HepG2 (cell line): ENCODE measurements around the gene CCT4. TPM values are rescaled to one million over a fixed set of nuclear protein-coding genes. Genes with fewer than 3 reads are reported as not detected.

Experiments
- BORCS8-MEF2B ChIP-seq: sonication (generic); formaldehyde crosslinking; IDR thresholded peaks from 2 replicates; pipeline ENCODE4 v1.8.0; 2022; ENCODE audit warnings: mild to moderate bottlenecking, missing genetic modification reagents
- HBP1 ChIP-seq: IDR thresholded peaks from 2 replicates; pipeline ENCODE4 v1.6.1; 2016; ENCODE audit warnings: low read depth, control low read depth
- HCFC1 ChIP-seq: fragments of 150-350 bp; IDR thresholded peaks from 2 replicates; pipeline ENCODE4 v1.6.1; 2014; ENCODE audit warnings: low read depth, low read length
- HIC2 ChIP-seq: sonication (generic); formaldehyde crosslinking; IDR thresholded peaks from 2 replicates; pipeline ENCODE4 v1.9.0; 2022; ENCODE audit warnings: low read depth, missing genetic modification reagents
- KAT7 ChIP-seq: IDR thresholded peaks from 2 replicates; pipeline ENCODE4 v1.6.1; 2018; ENCODE audit warnings: borderline replicate concordance, missing compliant biosample characterization
- KDM5B ChIP-seq: sonication (generic); formaldehyde crosslinking; IDR thresholded peaks from 2 replicates; pipeline ENCODE4 v1.4.0; 2020; ENCODE audit warnings: missing genetic modification reagents, mild to moderate bottlenecking, borderline replicate concordance
- MATR3 ChIP-seq: sonication (generic); formaldehyde crosslinking; IDR thresholded peaks from 2 replicates; pipeline ENCODE4 v1.4.0; 2020; ENCODE audit warnings: missing genetic modification reagents
- NR1H2 ChIP-seq: sonication (generic); formaldehyde crosslinking; IDR thresholded peaks from 2 replicates; pipeline ENCODE4 v1.8.1; 2022; ENCODE audit warnings: low read depth, missing genetic modification reagents, borderline replicate concordance
- NR2F6 ChIP-seq, 2 experiments: IDR thresholded peaks; 2 replicates each; pipeline ENCODE4 v1.6.1; 2016; ENCODE audit warnings: antibody characterized with exemption in 1 of 2, mild to moderate bottlenecking in 1 of 2
- PATZ1 ChIP-seq: sonication (generic); formaldehyde crosslinking; IDR thresholded peaks from 2 replicates; pipeline ENCODE4 v1.4.0; 2020; ENCODE audit warnings: missing genetic modification reagents
- PRMT3 ChIP-seq: sonication (generic); formaldehyde crosslinking; IDR thresholded peaks from 2 replicates; pipeline ENCODE4 v1.8.1; 2022; ENCODE audit warnings: low read depth, mild to moderate bottlenecking, moderate library complexity, missing genetic modification reagents, borderline replicate concordance
- SOX6 ChIP-seq, 2 experiments: fragments of 450-650 bp in 1 of 2; sonication (generic) in 1 of 2; formaldehyde crosslinking in 1 of 2; IDR thresholded peaks; 2 replicates each; pipeline versions ENCODE4 v1.4.0 to v1.6.1; 2017 to 2020; ENCODE audit warnings: antibody characterized with exemption in 1 of 2, mild to moderate bottlenecking in 1 of 2, missing genetic modification reagents in 1 of 2
- STAG1 ChIP-seq: sonication (generic); formaldehyde crosslinking; IDR thresholded peaks from 2 replicates; pipeline ENCODE4 v1.4.0; 2020; ENCODE audit warnings: missing genetic modification reagents
- TCF7L2 ChIP-seq: IDR thresholded peaks from 2 replicates; pipeline ENCODE4 v1.6.1; 2011; ENCODE audit warnings: mild to moderate bottlenecking, low read depth, low read length, moderate library complexity
- U2AF2 ChIP-seq: fragments of 200-400 bp; formaldehyde crosslinking; IDR thresholded peaks from 2 replicates; pipeline ENCODE4 v1.6.1; 2017; ENCODE audit warnings: low read depth, mild to moderate bottlenecking, low read length
- ZNF234 ChIP-seq: sonication (generic); formaldehyde crosslinking; conservative IDR thresholded peaks from 2 replicates; pipeline ENCODE4 v1.5.1; 2020; ENCODE audit warnings: mild to moderate bottlenecking, missing genetic modification reagents
- ZNF572 ChIP-seq: sonication (generic); formaldehyde crosslinking; IDR thresholded peaks from 2 replicates; pipeline ENCODE4 v1.5.1; 2020; ENCODE audit warnings: mild to moderate bottlenecking, missing genetic modification reagents
- ZNF773 ChIP-seq: sonication (generic); formaldehyde crosslinking; IDR thresholded peaks from 2 replicates; pipeline ENCODE4 v1.4.0; 2020; ENCODE audit warnings: missing genetic modification reagents, borderline replicate concordance
- ZSCAN30 ChIP-seq: sonication (generic); formaldehyde crosslinking; IDR thresholded peaks from 2 replicates; pipeline ENCODE4 v1.5.0; 2020; ENCODE audit warnings: mild to moderate bottlenecking, missing genetic modification reagents
- polyA plus RNA-seq, 8 experiments: library from polyadenylated mRNA; depleted of rRNA in 3 of 8; stranded (reverse) in 7 of 8; unstranded in 1 of 8; fragments of >200 nt; fragmentation: Illumina TruSeq in 4 of 8; extraction: Trizol in 4 of 8; gene quantifications; 2 replicates each; pipeline versions ENCODE4 v1.2.1 to v1.2.3, GENCODE V29; 2011 to 2016; ENCODE audit warnings: low read depth in 4 of 8, missing spikeins in 1 of 8, mixed read lengths in 1 of 8; ENCODE audit not compliant: insufficient read depth in 1 of 8
- total RNA-seq, 5 experiments: library from RNA; depleted of rRNA; stranded (reverse); fragments of >200 nt; fragmentation: Illumina TruSeq; extraction: Trizol; gene quantifications; 2 replicates each; pipeline ENCODE4 v1.2.3, GENCODE V29; 2016; ENCODE audit warnings: low read depth in 1 of 5

Gene CCT4
- total and polyA plus RNA-seq, 2 of the 13 experiments (the other 11 are each of a cell fraction or from before 2014, with no cell fraction given) = 138 to 340 TPM

- no peak for TF ChIP-seq HBP1 (CRISPR knock-in tag)
- no peak for TF ChIP-seq ZNF572
- TF ChIP-seq KAT7 (CRISPR knock-in tag) = no peak
- no peak for TF ChIP-seq SOX6 (IDR thresholded peaks at IDR 0.05)
- TF ChIP-seq SOX6 (CRISPR knock-in tag; IDR thresholded peaks at IDR 0.05) = no peak
- TF ChIP-seq U2AF2 = no peak
- no peak for TF ChIP-seq ZNF234 (CRISPR knock-in tag)
- TF ChIP-seq BORCS8-MEF2B (CRISPR knock-in tag) = no peak
- no peak for TF ChIP-seq NR2F6 (IDR thresholded peaks at IDR 0.05)
- no peak for TF ChIP-seq NR2F6 (CRISPR knock-in tag; IDR thresholded peaks at IDR 0.05)
- TF ChIP-seq HIC2 (CRISPR knock-in tag) = no peak
- no peak for TF ChIP-seq NR1H2 (CRISPR knock-in tag)
- no peak for TF ChIP-seq HCFC1
- TF ChIP-seq PRMT3 = no peak
- no peak for TF ChIP-seq PATZ1 (CRISPR knock-in tag)
- no peak for TF ChIP-seq TCF7L2
- no peak for TF ChIP-seq MATR3 (CRISPR knock-in tag)
- TF ChIP-seq ZSCAN30 (CRISPR knock-in tag) = no peak
- TF ChIP-seq KDM5B (CRISPR knock-in tag) = no peak
- TF ChIP-seq STAG1 = peak; percentile 55
- no peak for TF ChIP-seq ZNF773
Measured at GRCh38 chr2:61911510-61911909, 23.1 kb upstream of the CCT4 start (continued).
